ENCODE measurements around the gene FRYL.

The FRYL gene

DNA sequence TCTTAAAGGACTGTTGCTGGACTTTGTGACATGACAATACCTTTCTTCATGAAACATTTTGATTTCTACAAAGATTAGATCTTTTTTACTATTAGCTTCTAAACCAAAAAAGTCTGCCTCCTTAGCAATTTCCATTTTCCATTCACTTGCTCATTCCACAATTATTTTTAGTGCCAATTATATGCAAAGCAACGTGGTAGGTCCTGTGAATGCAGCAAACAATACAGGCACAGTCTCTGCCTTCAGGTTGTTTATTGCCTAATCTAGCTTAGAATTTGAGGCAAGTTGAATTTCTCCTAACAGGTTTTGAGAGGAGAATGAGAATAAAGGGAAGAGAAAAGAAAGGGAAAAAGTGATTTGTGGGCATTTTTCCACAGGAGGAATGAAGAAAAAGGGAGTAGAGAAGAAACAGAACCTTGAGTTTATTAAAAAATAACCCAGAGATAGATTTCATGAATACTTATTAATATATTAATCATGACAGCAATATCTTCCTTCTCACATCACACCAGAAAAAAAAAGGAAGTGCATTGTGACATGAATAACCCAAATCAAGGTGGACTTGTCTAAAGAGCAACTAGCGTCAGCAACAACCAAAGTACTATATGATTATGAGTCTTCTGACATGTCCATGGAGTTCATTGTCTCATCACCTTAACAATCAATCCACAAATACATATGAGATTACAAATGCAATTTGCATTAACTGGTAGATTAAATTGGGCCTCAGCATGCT, 16.3 kb upstream of the FRYL start:
- Histone ChIP-seq H3K4me3 (ENCODE audit: low read depth, low read length) (no peak overlapping the region), H3K9me3 (ENCODE audit: control insufficient read depth, low read length) (no peaks in the 10 kb centered on the region), H3K27me3 (ENCODE audit: control insufficient read depth, insufficient read depth, low read length) (no peaks in the 10 kb centered on the region), H3K4me2 (ENCODE audit: low read length) (no peak overlapping the region), H3K4me1 (no peaks in the 10 kb centered on the region), H3K36me3 (ENCODE audit: control insufficient read depth, insufficient read depth, low read length) (no peaks in the 10 kb centered on the region), H3K79me2 (no peaks in the 10 kb centered on the region), H2AFZ (no peak overlapping the region), H3K9ac (no peak overlapping the region), H3K27ac (no peak overlapping the region)
- TF ChIP-seq, protein P1, sequence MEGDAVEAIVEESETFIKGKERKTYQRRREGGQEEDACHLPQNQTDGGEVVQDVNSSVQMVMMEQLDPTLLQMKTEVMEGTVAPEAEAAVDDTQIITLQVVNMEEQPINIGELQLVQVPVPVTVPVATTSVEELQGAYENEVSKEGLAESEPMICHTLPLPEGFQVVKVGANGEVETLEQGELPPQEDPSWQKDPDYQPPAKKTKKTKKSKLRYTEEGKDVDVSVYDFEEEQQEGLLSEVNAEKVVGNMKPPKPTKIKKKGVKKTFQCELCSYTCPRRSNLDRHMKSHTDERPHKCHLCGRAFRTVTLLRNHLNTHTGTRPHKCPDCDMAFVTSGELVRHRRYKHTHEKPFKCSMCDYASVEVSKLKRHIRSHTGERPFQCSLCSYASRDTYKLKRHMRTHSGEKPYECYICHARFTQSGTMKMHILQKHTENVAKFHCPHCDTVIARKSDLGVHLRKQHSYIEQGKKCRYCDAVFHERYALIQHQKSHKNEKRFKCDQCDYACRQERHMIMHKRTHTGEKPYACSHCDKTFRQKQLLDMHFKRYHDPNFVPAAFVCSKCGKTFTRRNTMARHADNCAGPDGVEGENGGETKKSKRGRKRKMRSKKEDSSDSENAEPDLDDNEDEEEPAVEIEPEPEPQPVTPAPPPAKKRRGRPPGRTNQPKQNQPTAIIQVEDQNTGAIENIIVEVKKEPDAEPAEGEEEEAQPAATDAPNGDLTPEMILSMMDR (IDR thresholded peaks at IDR 0.05), result no peak

- Histone ChIP-seq H3K4me2 (ENCODE audit: low read length) (no peak overlapping the region), H3K4me3 (ENCODE audit: low read depth, low read length) (no peak overlapping the region), H3K9ac (no peak overlapping the region), H3K36me3 (ENCODE audit: control insufficient read depth, insufficient read depth, low read length) (no peaks in the 10 kb centered on the region), H3K27me3 (ENCODE audit: control insufficient read depth, insufficient read depth, low read length) (no peaks in the 10 kb centered on the region), H2AFZ (no peak overlapping the region), H3K9me3 (ENCODE audit: control insufficient read depth, low read length) (no peaks in the 10 kb centered on the region), H3K27ac (no peak overlapping the region), H3K4me1 (no peaks in the 10 kb centered on the region), H3K79me2 (no peaks in the 10 kb centered on the region)
- TF ChIP-seq, protein P1 (IDR thresholded peaks at IDR 0.05), result no peak
Measured at GRCh38 chr4:48795108-48795507, 15.0 kb upstream of the FRYL start.

DNA sequence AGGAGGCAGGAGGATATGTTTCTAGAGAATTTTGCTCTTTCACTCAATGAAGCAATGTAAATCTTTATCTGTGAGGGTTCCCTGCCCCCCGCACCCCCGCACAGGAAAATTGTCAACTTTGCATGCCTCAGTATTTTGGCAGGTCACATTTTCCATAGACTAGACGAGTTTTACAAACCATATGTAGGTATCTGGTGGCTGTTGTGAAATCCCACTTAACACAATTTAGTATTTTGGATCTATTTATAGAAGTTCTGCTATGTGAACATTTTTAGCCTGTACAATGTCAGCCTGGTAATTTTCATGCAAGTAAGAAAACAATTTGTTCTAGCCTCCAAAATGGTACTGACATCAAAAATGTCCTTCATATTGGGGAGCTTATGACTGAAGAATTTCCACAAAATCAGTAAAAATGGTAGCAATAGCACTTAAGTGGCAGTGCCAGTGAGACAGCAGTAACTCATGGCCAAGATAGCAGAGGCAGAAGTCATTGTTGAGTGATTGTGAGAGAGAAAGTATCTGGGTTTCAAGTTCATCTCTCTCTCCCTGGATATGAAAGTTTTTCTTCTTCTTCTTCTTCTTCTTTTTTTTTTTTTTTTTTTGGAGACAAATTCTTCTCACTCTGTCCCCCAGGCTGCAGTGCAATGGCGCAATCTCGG, 12.4 kb upstream of the FRYL start:
- Histone ChIP-seq H3K4me3 (ENCODE audit: low read depth, low read length) (no peak overlapping the region), H3K36me3 (ENCODE audit: control insufficient read depth, insufficient read depth, low read length) (no peaks in the 10 kb centered on the region), H3K4me2 (ENCODE audit: low read length) (no peak overlapping the region), H3K27me3 (ENCODE audit: control insufficient read depth, insufficient read depth, low read length) (no peaks in the 10 kb centered on the region), H3K9me3 (ENCODE audit: control insufficient read depth, low read length) (no peaks in the 10 kb centered on the region), H3K4me1 (no peaks in the 10 kb centered on the region), H3K27ac (no peak overlapping the region), H3K79me2 (no peaks in the 10 kb centered on the region), H3K9ac (no peak overlapping the region), H2AFZ (peak overlapping the region; percentile 34)
- TF ChIP-seq, protein P1 (IDR thresholded peaks at IDR 0.05), result no peak

- H3K4me3 ChIP-seq (ENCODE audit: low read depth, low read length), result no peak overlapping the region
- H3K27me3 ChIP-seq (ENCODE audit: control insufficient read depth, insufficient read depth, low read length), result no peaks in the 10 kb centered on the region
- no peaks in the 10 kb centered on the region for H3K9me3 ChIP-seq (ENCODE audit: control insufficient read depth, low read length)
- H2AFZ ChIP-seq, result no peak overlapping the region
- no peak overlapping the region for H3K4me2 ChIP-seq (ENCODE audit: low read length)
- H3K27ac ChIP-seq, result no peak overlapping the region
- H3K4me1 ChIP-seq, result no peaks in the 10 kb centered on the region
- no peak overlapping the region for H3K9ac ChIP-seq
- no peaks in the 10 kb centered on the region for H3K36me3 ChIP-seq (ENCODE audit: control insufficient read depth, insufficient read depth, low read length)
- H3K79me2 ChIP-seq, result no peaks in the 10 kb centered on the region
- TF ChIP-seq, protein P1 (IDR thresholded peaks at IDR 0.05), result no peak
Measured at GRCh38 chr4:48791313-48791712, 11.2 kb upstream of the FRYL start.
